HepG2 (cell line): Measurements from ENCODE around the gene DACT2. TPM values are rescaled to one million over a fixed set of nuclear protein-coding genes. Genes with fewer than 3 reads are reported as not detected.

ENCODE experiments used
- BCL3 ChIP-seq: sonication (generic); formaldehyde crosslinking; IDR thresholded peaks from 2 replicates; pipeline ENCODE4 v1.5.1; 2020; ENCODE audit warnings: mild to moderate bottlenecking, missing genetic modification reagents, moderate library complexity
- ELF3 ChIP-seq: IDR thresholded peaks from 2 replicates; pipeline ENCODE4 v1.6.1; 2016; ENCODE audit warnings: missing genetic modification reagents, missing compliant biosample characterization
- FOSL1 ChIP-seq: sonication (generic); formaldehyde crosslinking; IDR thresholded peaks from 2 replicates; pipeline ENCODE4 v1.9.0; 2021; ENCODE audit warnings: missing genetic modification reagents, borderline replicate concordance
- FOXA1 ChIP-seq, 2 experiments: fragments of 450-650 bp in 1 of 2; sonication (generic) in 1 of 2; formaldehyde crosslinking in 1 of 2; IDR thresholded peaks; 2 replicates each; pipeline versions ENCODE4 v1.4.0 to v1.6.1; 2016 to 2020; ENCODE audit warnings: missing genetic modification reagents in 1 of 2
- HNF1A ChIP-seq, 2 experiments: sonication (generic) in 1 of 2; formaldehyde crosslinking in 1 of 2; IDR thresholded peaks; 2 replicates each; pipeline versions ENCODE4 v1.4.0 to v1.6.1; 2016 to 2020; ENCODE audit warnings: borderline replicate concordance in 1 of 2, low read depth in 1 of 2, mild to moderate bottlenecking in 1 of 2, missing genetic modification reagents in 1 of 2
- HNF4A ChIP-seq: sonication (generic); formaldehyde crosslinking; IDR thresholded peaks from 2 replicates; pipeline ENCODE4 v1.4.0; 2020; ENCODE audit warnings: missing genetic modification reagents
- MED8 ChIP-seq: sonication (generic); formaldehyde crosslinking; IDR thresholded peaks from 2 replicates; pipeline ENCODE4 v1.8.1; 2023; ENCODE audit warnings: mild to moderate bottlenecking, missing genetic modification reagents; ENCODE audit not compliant: insufficient replicate concordance
- PHF5A ChIP-seq: IDR thresholded peaks from one replicate; pipeline ENCODE4 v1.6.1; 2018; ENCODE audit warnings: low read depth, missing genetic modification reagents; ENCODE audit not compliant: unreplicated experiment
- RORA ChIP-seq: sonication (generic); formaldehyde crosslinking; IDR thresholded peaks from 2 replicates; pipeline ENCODE4 v1.5.0; 2020; ENCODE audit warnings: mild to moderate bottlenecking, missing genetic modification reagents, moderate library complexity
- TOE1 ChIP-seq: sonication (generic); formaldehyde crosslinking; IDR thresholded peaks from 2 replicates; pipeline ENCODE4 v1.4.0; 2020; ENCODE audit warnings: mild to moderate bottlenecking, missing genetic modification reagents
- ZBTB44 ChIP-seq: sonication (generic); formaldehyde crosslinking; IDR thresholded peaks from 2 replicates; pipeline ENCODE4 v1.4.0; 2020; ENCODE audit warnings: missing genetic modification reagents
- ZGPAT ChIP-seq: IDR thresholded peaks from 2 replicates; pipeline ENCODE4 v1.6.1; 2016; ENCODE audit warnings: mild to moderate bottlenecking
- ZNF317 ChIP-seq: sonication (generic); formaldehyde crosslinking; IDR thresholded peaks from 2 replicates; pipeline ENCODE4 v1.5.0; 2020; ENCODE audit warnings: mild to moderate bottlenecking, missing genetic modification reagents
- ZNF333 ChIP-seq: sonication (generic); formaldehyde crosslinking; IDR thresholded peaks from 2 replicates; pipeline ENCODE4 v1.4.0; 2020; ENCODE audit warnings: mild to moderate bottlenecking, missing genetic modification reagents, borderline replicate concordance
- ZNF687 ChIP-seq: sonication (generic); formaldehyde crosslinking; IDR thresholded peaks from 2 replicates; pipeline ENCODE4 v1.5.1; 2020; ENCODE audit warnings: mild to moderate bottlenecking, missing genetic modification reagents, moderate library complexity
- polyA plus RNA-seq, 8 experiments: library from polyadenylated mRNA; depleted of rRNA in 3 of 8; stranded (reverse) in 7 of 8; unstranded in 1 of 8; fragments of >200 nt; fragmentation: Illumina TruSeq in 4 of 8; extraction: Trizol in 4 of 8; gene quantifications; 2 replicates each; pipeline versions ENCODE4 v1.2.1 to v1.2.3, GENCODE V29; 2011 to 2016; ENCODE audit warnings: low read depth in 4 of 8, missing spikeins in 1 of 8, mixed read lengths in 1 of 8; ENCODE audit not compliant: insufficient read depth in 1 of 8
- total RNA-seq, 5 experiments: library from RNA; depleted of rRNA; stranded (reverse); fragments of >200 nt; fragmentation: Illumina TruSeq; extraction: Trizol; gene quantifications; 2 replicates each; pipeline ENCODE4 v1.2.3, GENCODE V29; 2016; ENCODE audit warnings: low read depth in 1 of 5

The DACT2 gene
- total and polyA plus RNA-seq, 2 of the 13 experiments (the other 11 are each of a cell fraction or from before 2014, with no cell fraction given): 0.15 TPM; not detected in 1

GRCh38 chr6:168318090-168318489 is 1.5 kb downstream of the DACT2 start (continued):
- TF ChIP-seq FOSL1 (CRISPR knock-in tag) (no peak), ZNF333 (no peak), ZBTB44 (CRISPR knock-in tag) (no peak), RORA (CRISPR knock-in tag) (no peak), HNF4A (CRISPR knock-in tag) (peak; percentile 16; the same call in 1 of the 2 replicates), TOE1 (CRISPR knock-in tag) (no peak), BCL3 (CRISPR knock-in tag) (no peak), ELF3 (CRISPR knock-in tag) (peak; percentile 30; the same call in 1 of the 2 replicates), PHF5A (CRISPR knock-in tag) (no peak), ZNF687 (CRISPR knock-in tag) (peak; percentile 27; the same call in 1 of the 2 replicates), ZGPAT (CRISPR knock-in tag) (0 out of 2 replicates have a peak, but pooled peaks have one; percentile 39), FOXA1 (IDR thresholded peaks at IDR 0.05) (no peak), FOXA1 (CRISPR knock-in tag; IDR thresholded peaks at IDR 0.05) (peak; percentile 81), MED8 (CRISPR knock-in tag) (peak; percentile 28), HNF1A (IDR thresholded peaks at IDR 0.05; ENCODE audit: low read depth) (no peak), HNF1A (CRISPR knock-in tag; IDR thresholded peaks at IDR 0.05; ENCODE audit: borderline replicate concordance) (no peak), ZNF317 (CRISPR knock-in tag) (0 out of 2 replicates have a peak, but pooled peaks have one; percentile 20)
